ENCODE data around the gene DBN1.

DBN1 gene

GRCh38 chr5:177473443-177474001 lies at the start of gene DBN1:
Gene DBN1, minus strand, starts transcription at chr5:177473634. Its CDS starts 113 bp downstream, at chr5:177473521.
- DNase-seq: peak; percentile 33

GRCh38 chr5:177520916-177521513 lies 47.6 kb upstream of the DBN1 start:
- DNase-seq: no peak

GRCh38 chr5:177520271-177520670 lies 46.8 kb upstream of the DBN1 start:
- no peak for DNase-seq

- no peak for DNase-seq
Observed at GRCh38 chr5:177519463-177520235, 46.2 kb upstream of the DBN1 start.

- peak; percentile 92 for DNase-seq
Observed at GRCh38 chr5:177516601-177517568, 43.5 kb upstream of the DBN1 start, which contains the start of gene DDX41. Gene DDX41, minus strand, starts transcription at chr5:177516961. Its CDS starts 16 bp downstream, at chr5:177516945.

GRCh38 chr5:177515580-177515979 lies 42.1 kb upstream of the DBN1 start:
- DNase-seq: no peak

- no peak for DNase-seq
Observed at GRCh38 chr5:177514541-177514940, 41.1 kb upstream of the DBN1 start.

GRCh38 chr5:177513500-177513899 lies 40.1 kb upstream of the DBN1 start:
- DNase-seq: no peak

- no peak for DNase-seq
Observed at GRCh38 chr5:177512736-177513380, 39.4 kb upstream of the DBN1 start.

GRCh38 chr5:177511796-177512675 lies 38.6 kb upstream of the DBN1 start:
- DNase-seq: no peak

- DNase-seq: no peak
Observed at GRCh38 chr5:177511181-177511580, 37.7 kb upstream of the DBN1 start.

- no peak for DNase-seq
Observed at GRCh38 chr5:177510567-177511053, 37.2 kb upstream of the DBN1 start.

- DNase-seq: no peak
Observed at GRCh38 chr5:177509991-177510566, 36.6 kb upstream of the DBN1 start.

GRCh38 chr5:177509381-177509951 lies 36.0 kb upstream of the DBN1 start, which contains the start of gene DOK3:
Gene DOK3, minus strand, starts transcription at chr5:177509826. Its CDS starts 286 bp downstream, at chr5:177509540.
- DNase-seq: no peak

GRCh38 chr5:177508837-177509236 lies 35.4 kb upstream of the DBN1 start:
- no peak for DNase-seq

- DNase-seq: no peak
Observed at GRCh38 chr5:177508221-177508611, 34.8 kb upstream of the DBN1 start.

- DNase-seq: no peak
Observed at GRCh38 chr5:177507596-177508220, 34.3 kb upstream of the DBN1 start.

GRCh38 chr5:177507165-177507564 lies 33.7 kb upstream of the DBN1 start:
- no peak for DNase-seq

- no peak for DNase-seq
Observed at GRCh38 chr5:177505075-177505474, 31.6 kb upstream of the DBN1 start.
